ENCODE results near the gene NXNL1.

DNA sequence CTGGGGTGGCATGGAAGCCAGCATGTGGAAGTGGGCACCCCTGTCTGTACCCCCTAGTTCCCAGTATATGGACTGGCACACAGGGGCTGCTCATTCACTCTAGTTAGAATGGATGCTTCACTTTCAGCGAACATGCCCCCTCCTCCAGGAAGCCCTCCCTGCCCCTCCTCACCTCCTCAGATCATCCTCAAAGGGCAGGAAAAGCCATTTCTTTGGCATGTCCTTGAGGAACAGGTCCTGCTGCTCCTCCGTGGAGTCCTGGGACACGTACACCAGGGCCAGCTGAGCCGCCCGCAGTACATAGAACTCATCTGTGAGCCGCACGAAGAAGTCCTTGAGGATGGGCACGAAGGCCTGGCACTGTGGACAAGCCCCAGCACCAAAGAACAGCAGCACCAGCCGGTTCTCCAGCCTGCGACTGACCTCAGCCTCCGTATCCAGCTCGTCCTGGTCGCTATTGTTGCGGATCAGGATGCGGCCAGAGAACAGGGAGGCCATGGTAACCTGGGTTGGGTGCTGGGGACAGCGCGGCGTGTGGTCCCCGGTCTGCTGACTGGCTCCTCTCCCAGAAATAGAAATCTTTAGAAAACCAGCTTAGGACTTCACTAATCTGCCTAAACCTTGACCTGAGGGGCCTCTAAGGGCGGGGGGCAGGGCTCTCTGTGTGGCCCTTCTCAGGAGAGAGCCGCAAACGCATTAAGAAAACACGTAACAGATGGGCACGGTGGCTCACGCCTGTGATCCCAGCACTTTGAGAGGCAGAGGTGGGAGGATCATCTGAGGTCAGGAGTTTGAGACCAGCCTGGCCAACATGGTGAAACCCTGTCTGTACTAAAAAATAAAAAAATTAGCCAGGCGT lies at the start of gene NXNL1:
- TF ChIP-seq POLR2AphosphoS5 (IDR thresholded peaks at IDR 0.05; ENCODE audit: borderline replicate concordance, low read depth, low read length) (no peak), EZH2 (IDR thresholded peaks at IDR 0.05) (no peak), FOXP2 (optimal IDR thresholded peaks at IDR 0.05; ENCODE audit: control extremely low read depth, extremely low read length, insufficient read depth) (no peak)
